Activated CD4-positive, alpha-beta T cell treated with anti-CD3 and anti-CD28 coated beads, Interleukin-2, amount 10 ng/mL, durations not matched to agents 24 days and 14 days (primary cell): ENCODE measurements around the gene SLC6A6. TPM values are rescaled to one million over a fixed set of nuclear protein-coding genes. Genes with fewer than 3 reads are reported as not detected.

ENCODE experiments used
- DNase-seq: peaks from one replicate; pipeline ENCODE4 v3.0.0; 2022
- H3K27ac Mint-ChIP-seq: one replicate; pipeline ENCODE4 v1.8.0; 2022; ENCODE audit warnings: mild to moderate bottlenecking, mixed read lengths
- H3K27me3 Mint-ChIP-seq: one replicate; pipeline ENCODE4 v1.8.0; 2022; ENCODE audit warnings: mixed read lengths
- H3K36me3 Mint-ChIP-seq: one replicate; pipeline ENCODE4 v1.8.0; 2022; ENCODE audit warnings: low read depth, mild to moderate bottlenecking, mixed read lengths
- H3K4me1 Mint-ChIP-seq: one replicate; pipeline ENCODE4 v1.8.0; 2021; ENCODE audit warnings: mixed read lengths
- H3K4me3 Mint-ChIP-seq: one replicate; pipeline ENCODE4 v1.8.0; 2022; ENCODE audit warnings: mild to moderate bottlenecking, moderate library complexity, mixed read lengths
- H3K9me3 Mint-ChIP-seq: one replicate; pipeline ENCODE4 v1.8.0; 2021; ENCODE audit warnings: mixed read lengths
- intact Hi-C: fragments of 100-400 bp; cut with micrococcal nuclease; formaldehyde crosslinking; loops from one replicate; pipeline ENCODE4 v1.15.1; 2023
- total RNA-seq: library from RNA; stranded (reverse); gene quantifications from 2 replicates; pipeline ENCODE4 v1.2.3, GENCODE V29; 2022

SLC6A6 gene
- total RNA-seq, 1 donor from 2014 or later, result 63.7 TPM

DNA sequence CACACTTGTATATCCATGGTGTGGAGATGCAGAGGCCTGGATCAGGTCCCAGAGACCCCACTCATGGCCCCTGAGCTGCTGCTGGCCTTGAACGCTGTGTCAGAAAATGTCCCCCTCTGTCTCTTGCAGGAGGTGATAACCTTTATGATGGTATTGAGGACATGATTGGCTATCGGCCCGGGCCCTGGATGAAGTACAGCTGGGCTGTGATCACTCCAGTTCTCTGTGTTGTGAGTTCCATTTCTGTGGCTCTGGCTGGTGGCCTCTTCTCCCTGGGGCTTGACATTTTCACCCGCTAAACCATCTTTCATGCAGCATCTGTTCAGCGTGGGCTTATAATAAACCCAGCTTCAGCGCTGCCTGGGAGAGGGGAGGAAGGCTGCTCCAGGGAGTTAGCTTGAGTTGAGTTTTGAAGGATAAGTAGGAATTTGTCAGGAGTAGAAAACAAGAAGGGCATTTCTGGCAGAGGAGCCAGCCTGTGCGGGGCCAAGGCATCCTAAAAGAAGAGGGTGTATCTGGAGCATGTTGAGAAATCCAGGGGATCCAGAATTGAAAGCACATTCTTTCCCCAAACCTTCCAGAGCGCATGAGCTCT is 76.6 kb downstream of the SLC6A6 start:
- peaks cover 4% of the 10 kb centered on the region for H3K4me1 Mint-ChIP-seq
- intact Hi-C loops, result no loop called here
- H3K9me3 Mint-ChIP-seq, result no peaks in the 10 kb centered on the region
- peaks cover 38% of the 10 kb centered on the region for H3K36me3 Mint-ChIP-seq
- DNase-seq, result no peak
- no peak overlapping the region for H3K27ac Mint-ChIP-seq
- H3K27me3 Mint-ChIP-seq, result no peaks in the 10 kb centered on the region
- no peak overlapping the region for H3K4me3 Mint-ChIP-seq

DNA sequence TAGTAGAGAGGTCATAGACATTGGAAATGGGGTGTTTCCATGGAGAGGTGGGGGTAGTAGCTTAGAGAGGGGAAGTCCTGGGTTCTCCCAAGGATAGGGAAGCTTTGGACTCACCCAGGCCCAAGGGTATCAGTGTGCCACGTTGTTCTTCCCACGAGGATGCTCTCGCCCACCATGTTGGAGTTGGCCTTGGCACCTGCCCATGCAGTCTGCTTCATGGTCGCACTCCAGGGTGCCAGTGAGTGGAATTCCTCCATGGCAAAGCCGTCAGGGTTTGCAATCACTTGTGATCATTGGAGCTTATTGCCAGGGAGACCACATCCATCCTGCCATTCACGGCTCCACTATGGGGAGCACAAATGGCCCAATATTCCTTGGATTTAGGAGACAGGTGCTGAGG is 77.2 kb downstream of the SLC6A6 start:
- Mint-ChIP-seq H3K36me3 (peaks cover 42% of the 10 kb centered on the region), H3K27ac (no peak overlapping the region), H3K4me1 (peaks cover 4% of the 10 kb centered on the region), H3K27me3 (no peaks in the 10 kb centered on the region), H3K9me3 (no peaks in the 10 kb centered on the region), H3K4me3 (no peak overlapping the region)
- DNase-seq, result no peak
- intact Hi-C loops, result no loop called here

DNA sequence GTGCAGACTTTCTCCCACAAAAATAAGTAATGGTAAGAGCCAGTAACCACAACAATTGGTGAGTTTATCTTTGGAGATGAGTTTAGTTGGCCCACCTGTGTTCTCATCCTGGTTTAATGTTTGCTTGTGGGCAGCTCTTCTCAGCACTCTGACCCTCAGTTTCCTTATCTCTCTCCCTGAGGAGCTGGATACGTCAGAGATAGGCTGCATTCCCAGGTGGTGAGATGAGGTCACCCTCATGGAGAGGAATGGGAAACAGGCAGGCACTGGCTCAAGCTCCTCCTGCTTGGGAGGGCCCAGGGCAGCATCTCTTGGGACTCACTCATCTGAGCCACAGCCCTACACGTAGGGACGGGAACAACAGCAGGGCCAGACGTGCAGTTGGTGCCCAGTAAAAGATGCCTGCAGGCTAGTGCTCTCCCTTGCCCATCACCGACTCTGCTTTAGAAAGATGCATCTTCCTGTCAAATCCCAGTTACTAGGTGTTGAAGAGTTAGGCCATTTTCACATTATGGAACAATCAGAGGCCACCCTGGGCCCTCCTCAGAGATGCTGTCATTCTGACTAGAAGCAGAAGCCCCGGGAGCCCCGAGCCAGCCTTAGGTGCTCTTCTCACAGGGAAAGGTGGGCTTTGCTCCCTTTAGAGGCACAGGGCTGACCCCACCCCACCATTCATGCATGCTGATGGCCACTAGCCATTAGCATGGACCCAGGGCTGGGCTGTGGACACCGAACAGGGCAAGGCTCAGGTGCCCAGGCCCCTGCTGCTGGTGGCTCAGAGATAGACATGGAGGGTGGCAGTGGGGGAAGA is 78.0 kb downstream of the SLC6A6 start:
- H3K27ac Mint-ChIP-seq, result no peak overlapping the region

DNA sequence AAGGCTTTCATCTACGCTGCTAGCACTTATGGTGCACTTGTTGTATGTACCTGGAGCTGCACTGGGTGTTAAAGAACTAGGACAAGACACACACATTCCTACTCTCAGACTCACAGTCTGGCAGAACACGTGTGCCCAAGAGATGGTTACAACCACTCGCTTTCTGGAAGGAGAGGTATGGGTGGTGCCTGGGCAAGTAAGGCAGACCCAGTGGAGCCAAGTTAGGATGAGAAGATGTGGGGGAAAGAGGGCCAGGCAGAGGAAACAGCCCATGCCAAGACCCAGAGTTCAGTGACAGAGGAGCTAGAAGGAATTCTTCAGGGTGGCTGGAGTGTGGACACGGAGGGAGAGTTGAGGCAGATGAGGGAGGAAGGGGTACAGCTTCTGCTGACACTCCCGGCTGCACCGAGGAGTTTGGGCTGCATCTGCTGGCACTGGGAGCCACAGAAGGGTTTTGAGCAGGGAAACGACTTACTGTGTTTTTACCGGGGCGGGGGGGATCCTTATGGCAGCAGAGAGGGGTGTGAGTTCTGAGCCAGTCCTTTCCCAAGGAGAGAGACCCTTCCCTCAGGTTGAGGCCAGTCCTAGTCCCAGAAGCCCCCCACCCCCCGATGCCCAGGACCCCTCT is 78.7 kb downstream of the SLC6A6 start:
- Mint-ChIP-seq H3K9me3 (no peaks in the 10 kb centered on the region), H3K27ac (peak overlapping the region; percentile 22), H3K27me3 (no peaks in the 10 kb centered on the region), H3K36me3 (peaks cover 46% of the 10 kb centered on the region), H3K4me3 (no peak overlapping the region), H3K4me1 (peaks cover 4% of the 10 kb centered on the region)
- intact Hi-C loops, result no loop called here
- no peak for DNase-seq

More for the DNA sequence above, 78.0 kb downstream of the SLC6A6 start:
- no peaks in the 10 kb centered on the region for H3K27me3 Mint-ChIP-seq
- H3K36me3 Mint-ChIP-seq, result peaks cover 46% of the 10 kb centered on the region
- H3K4me3 Mint-ChIP-seq, result no peak overlapping the region
- H3K4me1 Mint-ChIP-seq, result peaks cover 4% of the 10 kb centered on the region
- DNase-seq, result no peak
- no peaks in the 10 kb centered on the region for H3K9me3 Mint-ChIP-seq
- intact Hi-C loops, result no loop called here

DNA sequence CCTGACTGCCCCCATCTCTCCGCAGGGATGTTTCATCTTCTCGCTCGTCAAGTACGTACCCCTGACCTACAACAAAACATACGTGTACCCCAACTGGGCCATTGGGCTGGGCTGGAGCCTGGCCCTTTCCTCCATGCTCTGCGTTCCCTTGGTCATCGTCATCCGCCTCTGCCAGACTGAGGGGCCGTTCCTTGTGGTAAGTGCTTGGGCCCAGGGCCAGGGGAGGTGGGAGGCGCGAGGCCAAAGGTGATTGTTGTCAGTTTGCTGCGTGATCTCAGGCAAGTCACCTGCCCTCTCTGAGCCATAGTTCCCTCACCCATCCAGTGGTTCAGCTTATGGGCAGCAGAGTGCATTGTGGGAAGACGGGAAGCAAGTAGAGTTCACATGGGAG is 79.2 kb downstream of the SLC6A6 start:
- Mint-ChIP-seq H3K4me3 (no peak overlapping the region), H3K36me3 (peaks cover 46% of the 10 kb centered on the region), H3K9me3 (no peaks in the 10 kb centered on the region), H3K4me1 (peaks cover 4% of the 10 kb centered on the region), H3K27me3 (no peaks in the 10 kb centered on the region), H3K27ac (no peak overlapping the region)
- DNase-seq, result no peak
- intact Hi-C loops, result no loop called here

DNA sequence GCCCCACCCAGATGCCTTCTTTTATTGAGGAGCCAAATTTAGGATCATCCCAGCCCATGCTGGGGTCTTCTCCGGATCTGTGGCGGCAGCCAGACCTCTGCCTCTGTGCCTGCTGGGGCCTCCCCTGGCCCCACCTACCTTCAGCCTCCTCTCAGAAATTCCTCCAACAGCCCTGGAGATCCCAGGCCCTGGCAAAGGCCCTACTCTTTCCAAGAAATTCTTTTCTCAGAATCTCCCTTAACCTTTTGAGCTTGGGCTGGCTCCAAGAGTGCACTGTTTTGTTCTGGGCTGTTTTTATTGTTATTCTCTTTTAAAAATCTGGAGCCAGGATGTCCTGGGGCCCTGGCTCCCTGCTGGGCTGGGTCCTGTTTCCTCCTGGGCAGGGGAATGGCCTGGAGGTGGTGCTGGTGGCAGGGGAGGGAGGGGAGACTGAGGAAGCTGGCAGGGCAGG is 79.9 kb downstream of the SLC6A6 start:
- Mint-ChIP-seq H3K36me3 (peaks cover 45% of the 10 kb centered on the region), H3K9me3 (no peaks in the 10 kb centered on the region), H3K4me3 (no peak overlapping the region), H3K27me3 (no peaks in the 10 kb centered on the region), H3K27ac (no peak overlapping the region), H3K4me1 (peaks cover 6% of the 10 kb centered on the region)
- intact Hi-C loops, result no loop called here
- DNase-seq, result no peak

DNA sequence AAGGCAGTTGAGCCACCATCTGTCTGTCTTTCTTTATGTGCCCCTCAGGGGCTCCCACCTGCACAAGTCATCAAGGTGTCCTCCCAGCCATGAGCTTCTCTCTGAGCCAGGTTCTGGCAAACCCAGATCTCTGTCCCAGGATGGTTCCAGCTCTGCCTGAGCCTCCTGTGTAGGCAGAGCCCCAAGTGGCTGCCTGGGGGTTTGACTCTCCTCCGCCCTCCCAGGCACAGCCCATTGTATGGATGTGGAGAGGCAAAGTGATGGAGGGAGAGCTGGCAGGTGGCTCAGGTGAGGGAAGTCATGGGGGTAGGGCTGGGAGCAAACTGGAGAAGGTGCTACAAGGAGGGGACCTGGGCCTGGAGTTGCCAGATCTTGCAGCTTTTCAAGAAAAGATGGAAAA is 80.9 kb downstream of the SLC6A6 start:
- DNase-seq, result no peak
- no peaks in the 10 kb centered on the region for H3K9me3 Mint-ChIP-seq
- no peak overlapping the region for H3K27ac Mint-ChIP-seq
- H3K4me1 Mint-ChIP-seq, result peaks cover 6% of the 10 kb centered on the region
- H3K36me3 Mint-ChIP-seq, result peaks cover 37% of the 10 kb centered on the region
- no peaks in the 10 kb centered on the region for H3K27me3 Mint-ChIP-seq
- intact Hi-C loops, result no loop called here
- H3K4me3 Mint-ChIP-seq, result no peak overlapping the region

DNA sequence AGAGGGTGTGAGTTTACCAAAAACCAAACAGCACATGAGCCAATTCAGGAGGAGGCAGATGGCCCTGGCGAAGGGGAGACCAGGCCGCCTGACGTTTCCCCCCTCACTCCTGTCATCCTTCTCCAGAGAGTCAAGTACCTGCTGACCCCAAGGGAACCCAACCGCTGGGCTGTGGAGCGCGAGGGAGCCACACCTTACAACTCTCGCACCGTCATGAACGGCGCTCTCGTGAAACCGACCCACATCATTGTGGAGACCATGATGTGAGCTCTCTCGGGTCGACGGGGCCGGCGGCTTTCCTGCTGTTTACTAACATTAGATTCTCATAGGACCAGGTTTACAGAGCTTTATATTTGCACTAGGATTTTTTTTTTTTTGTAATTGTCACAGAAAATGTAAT is 82.3 kb downstream of the SLC6A6 start:
- no peaks in the 10 kb centered on the region for H3K27me3 Mint-ChIP-seq
- DNase-seq, result no peak
- H3K4me3 Mint-ChIP-seq, result no peak overlapping the region
- H3K27ac Mint-ChIP-seq, result no peak overlapping the region
- peaks cover 6% of the 10 kb centered on the region for H3K4me1 Mint-ChIP-seq
- intact Hi-C loops, result no loop called here
- H3K9me3 Mint-ChIP-seq, result no peaks in the 10 kb centered on the region
- H3K36me3 Mint-ChIP-seq, result peaks cover 29% of the 10 kb centered on the region

DNA sequence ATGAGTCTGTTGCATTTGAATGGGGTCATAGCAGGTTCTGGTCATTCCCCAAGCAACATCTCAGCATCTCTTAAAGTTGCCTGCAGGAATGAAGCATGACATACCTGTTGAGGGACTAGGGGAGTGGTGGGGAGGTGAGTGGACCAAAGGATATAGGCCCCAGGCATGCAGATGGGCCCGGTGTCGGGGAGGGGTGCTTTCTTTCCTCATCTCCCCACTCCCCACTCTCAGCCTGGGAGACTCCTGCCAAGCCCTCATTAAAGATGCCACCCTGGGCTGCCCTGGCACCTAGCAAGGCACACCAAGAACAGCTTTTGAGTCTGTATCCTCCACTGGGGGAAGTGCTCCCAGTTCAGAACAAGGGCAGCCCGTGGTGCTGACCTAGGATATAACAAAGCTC is 83.6 kb downstream of the SLC6A6 start:
- intact Hi-C loops, result no loop called here
- Mint-ChIP-seq H3K27me3 (no peaks in the 10 kb centered on the region), H3K4me1 (peaks cover 6% of the 10 kb centered on the region), H3K9me3 (no peaks in the 10 kb centered on the region), H3K27ac (no peak overlapping the region), H3K36me3 (peaks cover 30% of the 10 kb centered on the region), H3K4me3 (no peak overlapping the region)
- DNase-seq, result no peak

DNA sequence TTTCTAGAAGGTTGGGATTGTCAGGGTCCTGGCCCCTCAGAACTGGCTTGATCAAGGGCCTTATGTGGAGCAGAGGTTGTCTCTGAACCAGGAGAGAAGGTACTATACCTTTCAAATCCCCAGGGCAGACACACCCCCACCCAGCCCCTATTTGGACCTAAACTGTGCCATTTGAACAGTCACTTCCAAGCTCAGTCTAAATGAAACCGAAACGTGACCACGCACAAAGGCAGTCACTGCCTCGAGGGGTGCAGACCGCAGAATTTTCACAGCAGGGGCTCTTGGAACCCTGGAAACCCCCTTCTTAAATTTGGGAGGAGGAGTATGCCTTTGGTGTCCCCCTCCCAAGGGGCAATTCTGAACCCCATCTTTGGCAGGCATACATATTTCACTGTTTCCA is 84.1 kb downstream of the SLC6A6 start:
- Mint-ChIP-seq H3K4me1 (peaks cover 6% of the 10 kb centered on the region), H3K27me3 (no peaks in the 10 kb centered on the region), H3K9me3 (no peaks in the 10 kb centered on the region), H3K27ac (no peak overlapping the region), H3K36me3 (peaks cover 27% of the 10 kb centered on the region), H3K4me3 (no peak overlapping the region)
- intact Hi-C loops, result no loop called here
- no peak for DNase-seq

DNA sequence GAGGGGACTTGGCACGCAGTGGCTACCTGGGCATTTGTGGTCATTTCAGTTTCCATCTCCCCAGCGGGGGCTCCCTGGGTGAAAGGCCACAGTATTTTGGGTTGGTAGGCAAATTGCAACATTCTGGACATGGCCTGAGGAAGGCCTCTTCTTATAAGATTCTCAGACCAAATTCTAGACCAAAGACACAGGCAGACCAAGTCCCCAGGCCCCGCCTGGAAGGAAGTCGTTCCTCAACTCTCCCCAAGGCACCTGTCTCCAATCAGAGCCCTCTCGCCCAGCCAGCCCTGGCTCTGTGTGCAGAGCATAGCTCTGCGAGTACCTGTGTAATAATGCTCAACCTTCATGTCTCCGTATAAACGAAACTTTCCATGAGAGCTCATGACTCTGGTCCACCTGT is 84.7 kb downstream of the SLC6A6 start:
- H3K9me3 Mint-ChIP-seq, result no peaks in the 10 kb centered on the region
- H3K4me1 Mint-ChIP-seq, result peaks cover 2% of the 10 kb centered on the region
- no peak overlapping the region for H3K4me3 Mint-ChIP-seq
- no peak overlapping the region for H3K27ac Mint-ChIP-seq
- no peak for DNase-seq
- H3K36me3 Mint-ChIP-seq, result peaks cover 22% of the 10 kb centered on the region
- no peaks in the 10 kb centered on the region for H3K27me3 Mint-ChIP-seq
- intact Hi-C loops, result no loop called here

DNA sequence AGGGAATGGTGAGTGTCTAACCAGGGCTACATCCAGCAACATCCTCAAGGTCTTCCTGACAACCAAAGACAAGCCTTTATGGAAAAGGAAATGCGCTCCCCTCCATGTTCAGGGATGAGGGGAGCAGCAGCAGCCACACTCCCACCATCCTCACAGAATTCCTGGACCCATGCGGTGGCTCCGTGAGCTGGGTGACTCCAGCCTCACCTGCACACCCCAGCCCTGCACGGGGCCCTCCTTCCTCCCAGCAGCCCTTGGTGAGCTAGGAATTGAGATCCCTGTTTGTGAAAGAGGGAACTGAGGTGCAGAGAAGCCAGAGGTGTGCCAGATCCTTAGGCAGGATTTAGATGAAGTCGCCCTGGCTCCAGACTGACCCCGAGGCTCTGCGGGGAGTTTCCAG is 85.4 kb downstream of the SLC6A6 start:
- Mint-ChIP-seq H3K27ac (no peak overlapping the region), H3K27me3 (no peaks in the 10 kb centered on the region), H3K36me3 (peaks cover 22% of the 10 kb centered on the region), H3K4me1 (peaks cover 2% of the 10 kb centered on the region), H3K9me3 (no peaks in the 10 kb centered on the region), H3K4me3 (no peak overlapping the region)
- intact Hi-C loops, result no loop called here
- DNase-seq, result no peak

DNA sequence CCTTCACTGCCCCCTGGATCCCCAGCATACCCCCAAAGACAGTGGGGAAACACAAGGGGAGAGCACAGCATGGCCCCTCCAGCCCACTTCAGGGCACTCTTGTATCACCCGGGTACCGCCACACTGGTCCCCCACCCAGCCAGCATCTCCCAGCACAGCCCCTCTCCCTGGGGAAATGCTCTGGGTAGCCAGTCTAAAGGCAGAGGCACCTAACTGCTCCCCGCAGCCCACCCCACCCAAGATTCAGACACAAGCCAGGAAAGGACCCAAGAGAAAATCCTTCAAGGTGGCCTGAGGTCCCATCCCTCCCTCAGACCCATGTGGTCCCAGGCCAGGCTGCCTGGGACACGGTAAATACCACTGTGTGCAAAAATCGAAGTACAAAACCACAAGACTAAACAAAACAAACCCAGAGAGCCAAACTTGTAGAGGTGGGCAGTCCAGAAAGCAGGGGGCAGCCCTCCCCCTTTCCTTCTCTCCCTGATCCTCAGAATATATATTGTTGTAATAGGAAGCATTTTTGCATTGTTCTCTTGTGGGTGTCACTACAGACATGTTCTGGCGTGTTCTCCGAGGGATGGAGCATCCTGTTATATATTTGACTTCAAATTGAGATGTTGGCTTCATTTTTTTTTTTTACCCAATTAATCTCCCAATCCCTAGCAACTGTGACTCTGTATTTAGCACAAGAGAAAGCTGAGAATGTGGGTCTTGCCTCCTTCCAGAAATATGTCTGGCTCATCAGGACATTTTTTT is 86.1 kb downstream of the SLC6A6 start:
- peaks cover 18% of the 10 kb centered on the region for H3K36me3 Mint-ChIP-seq
- peaks cover 2% of the 10 kb centered on the region for H3K4me1 Mint-ChIP-seq
- no peak overlapping the region for H3K27ac Mint-ChIP-seq
- H3K4me3 Mint-ChIP-seq, result no peak overlapping the region
- no peak for DNase-seq
- intact Hi-C loops, result no loop called here
- H3K9me3 Mint-ChIP-seq, result no peaks in the 10 kb centered on the region
- H3K27me3 Mint-ChIP-seq, result no peaks in the 10 kb centered on the region

DNA sequence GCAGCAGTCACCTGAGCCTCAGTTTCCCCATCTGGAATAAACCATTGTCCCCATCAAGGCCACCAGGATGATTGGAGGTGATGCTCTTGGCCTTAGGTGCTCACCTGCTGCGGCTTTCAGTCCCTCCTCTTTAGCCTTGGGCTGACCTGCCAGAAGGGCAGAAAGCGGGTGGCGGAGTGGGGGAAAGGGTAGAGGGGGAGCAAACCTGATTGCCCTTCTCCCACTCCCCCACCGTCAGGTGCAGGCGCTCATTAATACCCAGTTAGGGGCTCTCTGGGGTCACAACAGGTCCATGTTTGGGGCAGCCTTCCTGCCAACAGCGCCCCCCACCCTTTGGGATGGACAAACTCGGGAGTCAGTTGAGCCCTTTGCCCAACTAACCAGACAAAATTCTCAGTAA is 87.2 kb downstream of the SLC6A6 start:
- H3K4me1 Mint-ChIP-seq, result peaks cover 2% of the 10 kb centered on the region
- no peaks in the 10 kb centered on the region for H3K27me3 Mint-ChIP-seq
- intact Hi-C loops, result no loop called here
- no peaks in the 10 kb centered on the region for H3K9me3 Mint-ChIP-seq
- H3K4me3 Mint-ChIP-seq, result no peak overlapping the region
- peaks cover 9% of the 10 kb centered on the region for H3K36me3 Mint-ChIP-seq
- H3K27ac Mint-ChIP-seq, result no peak overlapping the region
- DNase-seq, result no peak
